Measurements from ENCODE around the gene TCF12.

DNA sequence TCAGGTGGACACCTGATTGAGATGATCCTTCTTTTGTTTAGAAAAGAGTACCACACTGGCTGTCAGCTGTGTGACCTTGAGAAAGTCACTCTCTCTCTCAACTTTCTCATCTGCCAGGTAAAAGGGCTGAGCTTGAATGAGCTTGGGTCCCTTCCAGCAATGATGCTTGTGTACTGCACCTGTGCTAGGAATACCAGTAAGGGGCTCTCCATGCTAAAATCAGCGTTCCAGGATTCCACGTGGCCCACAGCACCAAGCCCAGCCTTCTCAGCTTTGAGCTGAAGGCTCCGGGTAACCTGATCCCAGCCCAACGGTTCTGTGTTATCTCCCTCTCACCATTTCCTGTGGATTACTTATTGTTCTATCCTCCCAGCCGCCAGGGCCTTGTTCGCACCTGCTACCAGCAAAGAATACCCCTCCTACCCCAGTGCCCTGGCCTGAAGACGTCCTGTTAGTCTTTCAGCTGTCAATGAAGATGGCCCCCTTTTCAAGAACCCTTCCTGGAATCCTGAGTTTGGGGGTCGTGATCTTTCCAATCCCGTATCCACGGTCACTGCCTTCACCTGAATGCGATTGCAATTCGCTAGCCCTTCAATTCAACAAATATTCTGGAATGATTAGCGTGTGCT, 403.6 kb downstream of the TCF12 start:
- TF ChIP-seq, protein P1, sequence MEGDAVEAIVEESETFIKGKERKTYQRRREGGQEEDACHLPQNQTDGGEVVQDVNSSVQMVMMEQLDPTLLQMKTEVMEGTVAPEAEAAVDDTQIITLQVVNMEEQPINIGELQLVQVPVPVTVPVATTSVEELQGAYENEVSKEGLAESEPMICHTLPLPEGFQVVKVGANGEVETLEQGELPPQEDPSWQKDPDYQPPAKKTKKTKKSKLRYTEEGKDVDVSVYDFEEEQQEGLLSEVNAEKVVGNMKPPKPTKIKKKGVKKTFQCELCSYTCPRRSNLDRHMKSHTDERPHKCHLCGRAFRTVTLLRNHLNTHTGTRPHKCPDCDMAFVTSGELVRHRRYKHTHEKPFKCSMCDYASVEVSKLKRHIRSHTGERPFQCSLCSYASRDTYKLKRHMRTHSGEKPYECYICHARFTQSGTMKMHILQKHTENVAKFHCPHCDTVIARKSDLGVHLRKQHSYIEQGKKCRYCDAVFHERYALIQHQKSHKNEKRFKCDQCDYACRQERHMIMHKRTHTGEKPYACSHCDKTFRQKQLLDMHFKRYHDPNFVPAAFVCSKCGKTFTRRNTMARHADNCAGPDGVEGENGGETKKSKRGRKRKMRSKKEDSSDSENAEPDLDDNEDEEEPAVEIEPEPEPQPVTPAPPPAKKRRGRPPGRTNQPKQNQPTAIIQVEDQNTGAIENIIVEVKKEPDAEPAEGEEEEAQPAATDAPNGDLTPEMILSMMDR (IDR thresholded peaks at IDR 0.05), result no peak
- TF ChIP-seq POLR2A (IDR thresholded peaks at IDR 0.05), result no peak
